ENCODE measurements around the gene LHFPL3. TPM values are rescaled to one million over a fixed set of nuclear protein-coding genes. Genes with fewer than 3 reads are reported as not detected.

The LHFPL3 gene
- total RNA-seq, 4 donors from 2014 or later = not detected

DNA sequence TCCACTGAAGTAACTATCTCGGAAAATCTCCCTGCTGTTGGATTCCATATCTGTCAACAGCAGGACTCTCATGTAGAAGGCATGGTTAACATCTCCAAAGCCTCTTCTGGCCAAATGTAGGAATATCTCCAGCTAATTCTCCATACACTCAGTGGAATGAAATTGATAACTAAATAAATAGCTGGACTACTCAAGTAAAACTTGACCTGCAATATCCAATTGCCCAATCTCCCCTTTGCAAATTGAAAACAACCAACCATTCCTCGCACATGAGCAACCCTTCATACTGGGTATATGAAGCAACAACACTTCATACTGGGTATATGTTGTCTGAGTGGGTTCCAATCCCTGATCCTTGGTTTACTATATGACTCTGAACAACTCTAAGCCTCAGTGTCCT is 580.2 kb downstream of the LHFPL3 start:
- no peak for DNase-seq
- Histone ChIP-seq H3K27ac (no peak overlapping the region), H3K4me1 (no peaks in the 10 kb centered on the region), H3K9me3 (no peaks in the 10 kb centered on the region), H3K4me3 (no peak overlapping the region), H3K36me3 (no peaks in the 10 kb centered on the region), H3K27me3 (no peaks in the 10 kb centered on the region)
- in situ Hi-C loops (cut with MboI; ENCODE audit: low sequenced_read_pairs in 4 of 4) = loop anchor here in 1 of 4 donors (25.0 kb wide), 1 partner anchor 671 kb away; no protein-coding TSS in a partner anchor
- TF ChIP-seq, protein P1, sequence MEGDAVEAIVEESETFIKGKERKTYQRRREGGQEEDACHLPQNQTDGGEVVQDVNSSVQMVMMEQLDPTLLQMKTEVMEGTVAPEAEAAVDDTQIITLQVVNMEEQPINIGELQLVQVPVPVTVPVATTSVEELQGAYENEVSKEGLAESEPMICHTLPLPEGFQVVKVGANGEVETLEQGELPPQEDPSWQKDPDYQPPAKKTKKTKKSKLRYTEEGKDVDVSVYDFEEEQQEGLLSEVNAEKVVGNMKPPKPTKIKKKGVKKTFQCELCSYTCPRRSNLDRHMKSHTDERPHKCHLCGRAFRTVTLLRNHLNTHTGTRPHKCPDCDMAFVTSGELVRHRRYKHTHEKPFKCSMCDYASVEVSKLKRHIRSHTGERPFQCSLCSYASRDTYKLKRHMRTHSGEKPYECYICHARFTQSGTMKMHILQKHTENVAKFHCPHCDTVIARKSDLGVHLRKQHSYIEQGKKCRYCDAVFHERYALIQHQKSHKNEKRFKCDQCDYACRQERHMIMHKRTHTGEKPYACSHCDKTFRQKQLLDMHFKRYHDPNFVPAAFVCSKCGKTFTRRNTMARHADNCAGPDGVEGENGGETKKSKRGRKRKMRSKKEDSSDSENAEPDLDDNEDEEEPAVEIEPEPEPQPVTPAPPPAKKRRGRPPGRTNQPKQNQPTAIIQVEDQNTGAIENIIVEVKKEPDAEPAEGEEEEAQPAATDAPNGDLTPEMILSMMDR (IDR thresholded peaks at IDR 0.05 in 4 of 5, conservative IDR thresholded peaks at IDR 0.05 in 1 of 5) = no peak
- intact Hi-C loops (cut with DNase I; ENCODE audit: low total_unique reads) = no loop called here
- ATAC-seq = no peak

DNA sequence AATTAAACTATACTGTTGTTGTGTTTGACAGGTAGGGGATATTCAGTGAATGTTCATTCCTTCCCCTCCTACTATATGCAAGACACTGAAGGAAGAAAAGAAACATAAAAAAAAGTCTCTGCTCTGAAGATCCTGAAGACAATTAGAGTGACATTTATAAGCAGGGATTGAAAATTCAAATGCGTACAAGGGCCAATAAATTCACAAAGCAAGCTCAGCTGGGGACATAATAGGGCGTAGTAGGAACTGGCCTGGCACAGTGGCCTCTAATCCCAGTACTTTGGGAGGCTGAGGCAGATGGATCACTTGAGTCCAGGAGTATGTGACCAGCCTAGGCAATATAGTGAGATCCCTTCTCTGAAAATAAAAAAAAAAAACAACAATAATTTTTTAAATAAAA is 580.7 kb downstream of the LHFPL3 start:
- in situ Hi-C loops (cut with MboI; ENCODE audit: low sequenced_read_pairs in 4 of 4) = loop anchor here in 1 of 4 donors (25.0 kb wide), 1 partner anchor 672 kb away; no protein-coding TSS in a partner anchor
- intact Hi-C loops (cut with DNase I; ENCODE audit: low total_unique reads) = no loop called here
- no peak for TF ChIP-seq POLR2A (IDR thresholded peaks at IDR 0.05)
- TF ChIP-seq, protein P1 (IDR thresholded peaks at IDR 0.05 in 4 of 5, conservative IDR thresholded peaks at IDR 0.05 in 1 of 5) = no peak

DNA sequence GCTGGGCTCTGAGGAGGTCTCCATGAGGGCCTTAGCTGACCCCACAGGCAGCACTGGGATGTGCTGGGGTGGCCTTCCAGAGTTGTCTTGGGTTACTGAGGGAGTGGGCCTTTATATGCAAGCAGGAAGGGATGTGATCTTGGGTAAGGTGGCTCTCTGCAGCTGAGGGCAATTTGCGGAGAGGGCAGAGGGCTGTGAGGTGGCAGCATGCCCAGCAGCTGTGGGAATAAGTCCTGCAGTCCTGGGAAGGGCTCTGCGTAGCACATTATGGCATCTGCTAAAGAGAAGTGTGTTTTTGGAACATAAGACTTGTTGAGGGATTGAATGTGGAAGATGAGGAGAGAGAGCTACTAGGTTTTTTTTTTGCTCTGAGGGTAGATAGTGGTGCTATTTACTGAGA is 586.0 kb downstream of the LHFPL3 start:
- intact Hi-C loops (cut with DNase I; ENCODE audit: low total_unique reads) = no loop called here
- no peaks in the 10 kb centered on the region for H3K4me1 ChIP-seq
- H3K27ac ChIP-seq = no peak overlapping the region
- ATAC-seq (no peak), DNase-seq (no peak)
- no peak overlapping the region for H3K4me3 ChIP-seq
- H3K9me3 ChIP-seq = no peaks in the 10 kb centered on the region
- H3K36me3 ChIP-seq = no peaks in the 10 kb centered on the region
- no peak for TF ChIP-seq POLR2A (IDR thresholded peaks at IDR 0.05)
- TF ChIP-seq, protein P1 (IDR thresholded peaks at IDR 0.05 in 4 of 5, conservative IDR thresholded peaks at IDR 0.05 in 1 of 5) = no peak
- no peaks in the 10 kb centered on the region for H3K27me3 ChIP-seq
- in situ Hi-C loops (cut with MboI; ENCODE audit: low sequenced_read_pairs in 4 of 4) = loop anchor here in 2 of 4 donors (10.0 to 25.0 kb wide), 2 partner anchors 677 to 680 kb away; no protein-coding TSS in a partner anchor

More for the DNA sequence above, 580.7 kb downstream of the LHFPL3 start:
- H3K27ac ChIP-seq = no peak overlapping the region
- no peak overlapping the region for H3K4me3 ChIP-seq
- H3K27me3 ChIP-seq = no peaks in the 10 kb centered on the region
- no peaks in the 10 kb centered on the region for H3K9me3 ChIP-seq
- H3K36me3 ChIP-seq = no peaks in the 10 kb centered on the region
- DNase-seq (no peak), ATAC-seq (no peak)
- no peaks in the 10 kb centered on the region for H3K4me1 ChIP-seq

DNA sequence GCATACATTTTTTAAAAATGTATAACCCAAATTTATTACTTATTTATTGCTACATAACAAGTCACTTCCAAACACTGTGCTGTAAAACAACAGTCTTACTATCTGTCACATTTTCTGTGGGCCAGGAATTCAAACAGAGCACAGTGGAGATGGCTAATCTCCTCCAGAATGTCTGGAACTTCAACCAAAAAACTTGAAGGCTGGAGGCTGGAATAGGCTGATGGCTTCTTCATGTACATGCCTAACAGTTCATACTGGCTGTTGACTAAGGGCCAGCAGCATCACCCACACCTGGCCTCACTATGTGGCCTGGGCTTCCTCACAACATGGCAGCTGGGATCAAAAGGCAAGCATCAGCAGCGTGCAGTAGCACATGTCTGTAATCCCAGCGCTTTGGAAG is 593.2 kb downstream of the LHFPL3 start:
- DNase-seq = no peak
- H3K4me1 ChIP-seq = peaks cover 0 to 3% of the 10 kb centered on the region in 2 donors
- intact Hi-C loops (cut with DNase I; ENCODE audit: low total_unique reads) = no loop called here
- TF ChIP-seq, protein P1 (IDR thresholded peaks at IDR 0.05 in 4 of 5, conservative IDR thresholded peaks at IDR 0.05 in 1 of 5) = no peak
- TF ChIP-seq POLR2A (IDR thresholded peaks at IDR 0.05) = no peak
- ATAC-seq = no peak
- no peaks in the 10 kb centered on the region for H3K36me3 ChIP-seq
- no peaks in the 10 kb centered on the region for H3K9me3 ChIP-seq
- in situ Hi-C loops (cut with MboI; ENCODE audit: low sequenced_read_pairs in 4 of 4) = loop anchor here in 1 of 4 donors (25.0 kb wide), 1 partner anchor 684 kb away; no protein-coding TSS in a partner anchor
- no peak overlapping the region for H3K27ac ChIP-seq
- H3K4me3 ChIP-seq = no peak overlapping the region
- no peaks in the 10 kb centered on the region for H3K27me3 ChIP-seq
